Lower leg skin (tissue), 3 donors: Measurements from ENCODE around the gene RIBC2.

Experiments used
- POLR2A ChIP-seq, 2 donors: fragments of 450-650 bp; IDR thresholded peaks; one replicate each; pipeline ENCODE4 v1.6.1; 2016 to 2017; ENCODE audit warnings: antibody characterized with exemption in 2 of 2, mild to moderate bottlenecking in 1 of 2, moderate library complexity in 1 of 2
- TF ChIP-seq, protein P1 (sequence below), 3 donors: fragments of 450-650 bp; IDR thresholded peaks; one replicate each; pipeline ENCODE4 v1.5.1; 2016; ENCODE audit warnings: antibody characterized with exemption in 3 of 3, mild to moderate bottlenecking in 3 of 3, moderate library complexity in 2 of 3

DNA sequence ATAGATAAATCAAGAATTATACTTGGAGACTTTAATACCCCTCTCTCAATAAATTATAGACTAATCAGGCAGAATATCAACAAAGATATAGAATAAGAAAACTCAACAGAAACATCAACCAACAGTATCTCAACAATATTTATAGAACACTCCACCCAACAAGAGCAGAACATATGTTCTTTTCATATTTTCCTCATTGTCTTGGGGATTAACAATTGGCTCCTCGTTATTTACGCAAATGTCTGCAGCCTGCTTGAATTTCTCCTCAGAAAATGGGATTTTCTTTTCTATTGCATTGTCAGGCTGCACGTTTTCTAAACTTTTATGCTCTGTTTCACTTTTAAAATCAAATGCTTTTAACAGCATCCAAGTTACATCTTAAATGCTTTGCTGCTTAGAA, 52.1 kb downstream of the RIBC2 start:
- TF ChIP-seq, protein P1, sequence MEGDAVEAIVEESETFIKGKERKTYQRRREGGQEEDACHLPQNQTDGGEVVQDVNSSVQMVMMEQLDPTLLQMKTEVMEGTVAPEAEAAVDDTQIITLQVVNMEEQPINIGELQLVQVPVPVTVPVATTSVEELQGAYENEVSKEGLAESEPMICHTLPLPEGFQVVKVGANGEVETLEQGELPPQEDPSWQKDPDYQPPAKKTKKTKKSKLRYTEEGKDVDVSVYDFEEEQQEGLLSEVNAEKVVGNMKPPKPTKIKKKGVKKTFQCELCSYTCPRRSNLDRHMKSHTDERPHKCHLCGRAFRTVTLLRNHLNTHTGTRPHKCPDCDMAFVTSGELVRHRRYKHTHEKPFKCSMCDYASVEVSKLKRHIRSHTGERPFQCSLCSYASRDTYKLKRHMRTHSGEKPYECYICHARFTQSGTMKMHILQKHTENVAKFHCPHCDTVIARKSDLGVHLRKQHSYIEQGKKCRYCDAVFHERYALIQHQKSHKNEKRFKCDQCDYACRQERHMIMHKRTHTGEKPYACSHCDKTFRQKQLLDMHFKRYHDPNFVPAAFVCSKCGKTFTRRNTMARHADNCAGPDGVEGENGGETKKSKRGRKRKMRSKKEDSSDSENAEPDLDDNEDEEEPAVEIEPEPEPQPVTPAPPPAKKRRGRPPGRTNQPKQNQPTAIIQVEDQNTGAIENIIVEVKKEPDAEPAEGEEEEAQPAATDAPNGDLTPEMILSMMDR (IDR thresholded peaks at IDR 0.05): no peak
- TF ChIP-seq POLR2A (IDR thresholded peaks at IDR 0.05): no peak
